Activated T-helper 1 cell treated with anti-CD3 and anti-CD28 coated beads, Interleukin-12 subunit alpha, Interleukin-12 subunit beta, Interleukin-2, Interleukin-4 antibody, amounts not matched to agents 30 ng/mL and 10 ng/mL and 1 ng/mL, durations not matched to agents 14 hours and 24 hours and 36 hours (primary cell): ENCODE results near the gene KLHL35. TPM values are rescaled to one million over a fixed set of nuclear protein-coding genes. Genes with fewer than 3 reads are reported as not detected.
A peak's percentile ranks its signal among the peaks of the same experiment; 100 is the strongest.

Experiments used
- DNase-seq: peaks from one replicate; pipeline ENCODE4 v3.0.0; 2021; ENCODE audit warnings: low spot score
- H3K27ac Mint-ChIP-seq: one replicate; pipeline ENCODE4 v1.8.0; 2021; ENCODE audit warnings: mild to moderate bottlenecking, mixed read lengths
- H3K27me3 Mint-ChIP-seq: one replicate; pipeline ENCODE4 v1.8.0; 2022; ENCODE audit warnings: mild to moderate bottlenecking, moderate library complexity, mixed read lengths; ENCODE audit not compliant: insufficient read depth
- H3K36me3 Mint-ChIP-seq: one replicate; pipeline ENCODE4 v1.8.0; 2021; ENCODE audit warnings: low read depth, mixed read lengths
- H3K4me1 Mint-ChIP-seq: one replicate; pipeline ENCODE4 v1.8.0; 2021; ENCODE audit warnings: low read depth, mixed read lengths
- H3K4me3 Mint-ChIP-seq: one replicate; pipeline ENCODE4 v1.8.0; 2021; ENCODE audit warnings: mild to moderate bottlenecking, moderate library complexity, mixed read lengths
- H3K9me3 Mint-ChIP-seq: one replicate; pipeline ENCODE4 v1.8.0; 2021; ENCODE audit warnings: mixed read lengths
- intact Hi-C: fragments of 100-400 bp; cut with micrococcal nuclease; formaldehyde crosslinking; loops from one replicate; pipeline ENCODE4 v1.15.1; 2024
- total RNA-seq: library from RNA; stranded (reverse); gene quantifications from 2 replicates; pipeline ENCODE4 v1.2.3, GENCODE V29; 2022

KLHL35 gene
- total RNA-seq, 1 donor from 2014 or later: 2.5 TPM

GRCh38 chr11:75462117-75462653 lies 29.2 kb upstream of the KLHL35 start:
- intact Hi-C loops: no loop called here
- H3K36me3 Mint-ChIP-seq: no peaks in the 10 kb centered on the region

GRCh38 chr11:75461151-75461550 lies 28.1 kb upstream of the KLHL35 start:
- peaks cover 3% of the 10 kb centered on the region for H3K27me3 Mint-ChIP-seq
- H3K36me3 Mint-ChIP-seq: no peaks in the 10 kb centered on the region
- no peak overlapping the region for H3K4me3 Mint-ChIP-seq
- H3K9me3 Mint-ChIP-seq: no peaks in the 10 kb centered on the region
- H3K27ac Mint-ChIP-seq: no peak overlapping the region
- H3K4me1 Mint-ChIP-seq: no peaks in the 10 kb centered on the region
- DNase-seq: no peak
- intact Hi-C loops: no loop called here

More at GRCh38 chr11:75462117-75462653, 29.2 kb upstream of the KLHL35 start:
- Mint-ChIP-seq H3K4me1 (no peaks in the 10 kb centered on the region), H3K27me3 (peaks cover 3% of the 10 kb centered on the region), H3K9me3 (no peaks in the 10 kb centered on the region), H3K27ac (no peak overlapping the region), H3K4me3 (no peak overlapping the region)
- no peak for DNase-seq

- Mint-ChIP-seq H3K27ac (no peak overlapping the region), H3K9me3 (no peaks in the 10 kb centered on the region), H3K27me3 (peaks cover 9% of the 10 kb centered on the region), H3K4me3 (no peak overlapping the region), H3K36me3 (no peaks in the 10 kb centered on the region), H3K4me1 (no peaks in the 10 kb centered on the region)
- intact Hi-C loops: no loop called here
- no peak for DNase-seq
Measured at GRCh38 chr11:75456596-75457183, 23.7 kb upstream of the KLHL35 start.

GRCh38 chr11:75454987-75455386 lies 22.0 kb upstream of the KLHL35 start:
- no peak overlapping the region for H3K27ac Mint-ChIP-seq
- H3K9me3 Mint-ChIP-seq: no peaks in the 10 kb centered on the region
- intact Hi-C loops: no loop called here
- no peak overlapping the region for H3K4me3 Mint-ChIP-seq
- no peak for DNase-seq
- H3K27me3 Mint-ChIP-seq: peaks cover 7% of the 10 kb centered on the region
- no peaks in the 10 kb centered on the region for H3K36me3 Mint-ChIP-seq
- H3K4me1 Mint-ChIP-seq: no peaks in the 10 kb centered on the region

- Mint-ChIP-seq H3K36me3 (no peaks in the 10 kb centered on the region), H3K27ac (no peak overlapping the region), H3K4me3 (no peak overlapping the region), H3K4me1 (no peaks in the 10 kb centered on the region), H3K9me3 (no peaks in the 10 kb centered on the region), H3K27me3 (peaks cover 6% of the 10 kb centered on the region)
- DNase-seq: no peak
- intact Hi-C loops: no loop called here
Measured at GRCh38 chr11:75453916-75454655, 21.1 kb upstream of the KLHL35 start.

- Mint-ChIP-seq H3K4me3 (no peak overlapping the region), H3K9me3 (no peaks in the 10 kb centered on the region), H3K27ac (no peak overlapping the region), H3K4me1 (no peaks in the 10 kb centered on the region), H3K27me3 (peaks cover 6% of the 10 kb centered on the region), H3K36me3 (no peaks in the 10 kb centered on the region)
- intact Hi-C loops: loop anchor here (1.0 kb wide), 1 partner anchor 63 kb away; no protein-coding TSS in a partner anchor
- DNase-seq: peak; percentile 21
Measured at GRCh38 chr11:75450826-75451821, 18.1 kb upstream of the KLHL35 start.

- Mint-ChIP-seq H3K4me1 (no peaks in the 10 kb centered on the region), H3K27ac (no peak overlapping the region), H3K36me3 (no peaks in the 10 kb centered on the region), H3K9me3 (no peaks in the 10 kb centered on the region), H3K4me3 (no peak overlapping the region), H3K27me3 (peaks cover 8% of the 10 kb centered on the region)
- intact Hi-C loops: no loop called here
- DNase-seq: no peak
Measured at GRCh38 chr11:75450236-75450635, 17.2 kb upstream of the KLHL35 start.

- no peak for DNase-seq
- Mint-ChIP-seq H3K27me3 (peaks cover 8% of the 10 kb centered on the region), H3K27ac (no peak overlapping the region), H3K9me3 (no peaks in the 10 kb centered on the region), H3K4me3 (no peak overlapping the region), H3K36me3 (no peaks in the 10 kb centered on the region), H3K4me1 (no peaks in the 10 kb centered on the region)
- intact Hi-C loops: no loop called here
Measured at GRCh38 chr11:75449776-75450175, 16.8 kb upstream of the KLHL35 start.

- Mint-ChIP-seq H3K27ac (no peak overlapping the region), H3K9me3 (no peaks in the 10 kb centered on the region), H3K4me1 (no peaks in the 10 kb centered on the region), H3K36me3 (no peaks in the 10 kb centered on the region), H3K4me3 (no peak overlapping the region), H3K27me3 (peaks cover 5% of the 10 kb centered on the region)
- intact Hi-C loops: no loop called here
- DNase-seq: no peak
Measured at GRCh38 chr11:75449271-75449670, 16.3 kb upstream of the KLHL35 start.

GRCh38 chr11:75447415-75447814 lies 14.4 kb upstream of the KLHL35 start:
- H3K27ac Mint-ChIP-seq: no peak overlapping the region
- H3K27me3 Mint-ChIP-seq: peaks cover 4% of the 10 kb centered on the region
- H3K9me3 Mint-ChIP-seq: no peaks in the 10 kb centered on the region
- intact Hi-C loops: no loop called here
- no peaks in the 10 kb centered on the region for H3K36me3 Mint-ChIP-seq
- no peaks in the 10 kb centered on the region for H3K4me1 Mint-ChIP-seq
- DNase-seq: no peak
- no peak overlapping the region for H3K4me3 Mint-ChIP-seq

GRCh38 chr11:75445315-75445953 lies 12.4 kb upstream of the KLHL35 start:
- intact Hi-C loops: loop anchor here (1.0 kb wide), 4 partner anchors 57 to 132 kb away; no protein-coding TSS in a partner anchor
- Mint-ChIP-seq H3K27ac (no peak overlapping the region), H3K4me1 (no peaks in the 10 kb centered on the region), H3K36me3 (no peaks in the 10 kb centered on the region), H3K27me3 (peaks cover 4% of the 10 kb centered on the region), H3K9me3 (no peaks in the 10 kb centered on the region), H3K4me3 (no peak overlapping the region)
- peak; percentile 46 for DNase-seq

GRCh38 chr11:75443043-75443442 lies 10.0 kb upstream of the KLHL35 start:
- DNase-seq: no peak
- Mint-ChIP-seq H3K27me3 (peaks cover 4% of the 10 kb centered on the region), H3K9me3 (no peaks in the 10 kb centered on the region), H3K36me3 (no peaks in the 10 kb centered on the region), H3K27ac (no peak overlapping the region), H3K4me1 (no peaks in the 10 kb centered on the region), H3K4me3 (no peak overlapping the region)
- intact Hi-C loops: no loop called here
